Erythroblast (primary cell): ENCODE measurements around the gene EEPD1.
"Not testable (repeated sequence)": the region's sequence is repeated elsewhere in the genome, so short reads cannot be mapped to it uniquely, and the experiment has no call there.

Source experiments
- DNase-seq, 2 experiments: peaks; one replicate each; lab custom pipeline; 2025; lab: John Stamatoyannopoulos, UW
- GATA1 ChIP-seq: IDR thresholded peaks from 2 replicates; pipeline ENCODE4 v1.6.1; 2011; ENCODE audit warnings: low read depth, mild to moderate bottlenecking, control low read depth, low read length, moderate library complexity
- POLR2A ChIP-seq: IDR thresholded peaks from 2 replicates; pipeline ENCODE4 v1.6.1; 2011; ENCODE audit warnings: mild to moderate bottlenecking, low read length

The EEPD1 gene

DNA sequence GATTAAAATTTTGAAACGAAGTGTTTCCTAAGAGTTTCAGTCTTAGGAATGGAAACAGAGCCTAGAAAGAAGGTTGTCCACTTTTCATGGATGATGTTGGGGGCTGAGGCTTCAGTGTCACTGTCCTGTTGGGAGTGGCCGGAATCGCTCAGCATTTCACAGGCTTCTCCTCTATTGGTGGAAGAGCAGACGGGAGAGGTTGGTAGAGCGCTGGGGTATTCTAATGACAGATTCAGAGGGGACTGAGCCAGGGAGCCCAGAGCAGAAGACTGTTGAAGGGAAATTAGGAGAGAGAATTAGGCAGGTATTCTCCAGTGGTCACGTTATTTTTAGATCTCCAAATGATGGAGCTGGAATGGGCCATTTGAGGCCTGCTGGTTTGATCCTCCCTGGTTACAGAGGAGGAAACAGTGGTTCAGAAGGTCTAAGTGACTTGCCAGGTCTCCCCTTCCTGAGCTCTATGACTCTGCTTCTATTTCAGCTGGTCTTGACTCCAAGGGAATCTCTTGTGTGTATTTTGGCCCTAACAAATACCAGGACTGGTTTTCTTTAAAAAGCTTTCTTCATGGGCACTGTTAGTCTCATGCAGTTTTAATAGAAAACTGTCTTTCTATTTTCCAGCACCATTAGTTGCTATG lies 35.7 kb upstream of the EEPD1 start:
- TF ChIP-seq GATA1: no peak
- no peak for TF ChIP-seq POLR2A
- DNase-seq: no peak

DNA sequence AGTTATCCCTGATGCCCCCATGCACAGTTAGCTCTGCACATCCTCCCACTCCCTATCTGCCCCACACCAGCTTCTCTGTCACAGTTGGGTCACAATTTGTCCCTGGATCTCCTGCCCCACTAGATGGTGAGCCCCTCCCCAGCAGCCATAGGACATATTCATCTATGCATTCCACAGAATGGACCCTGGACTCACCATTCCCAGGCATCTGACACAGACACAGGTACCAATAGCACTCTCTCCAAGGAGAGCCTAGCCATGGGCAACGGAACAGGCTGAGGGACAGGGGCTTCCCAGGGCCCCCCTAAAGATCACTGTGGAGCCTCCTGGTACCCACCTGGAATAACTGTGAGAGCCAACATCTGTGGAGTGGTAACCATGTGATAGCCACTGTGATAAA lies 34.7 kb upstream of the EEPD1 start:
- no peak for DNase-seq
- TF ChIP-seq POLR2A: no peak

DNA sequence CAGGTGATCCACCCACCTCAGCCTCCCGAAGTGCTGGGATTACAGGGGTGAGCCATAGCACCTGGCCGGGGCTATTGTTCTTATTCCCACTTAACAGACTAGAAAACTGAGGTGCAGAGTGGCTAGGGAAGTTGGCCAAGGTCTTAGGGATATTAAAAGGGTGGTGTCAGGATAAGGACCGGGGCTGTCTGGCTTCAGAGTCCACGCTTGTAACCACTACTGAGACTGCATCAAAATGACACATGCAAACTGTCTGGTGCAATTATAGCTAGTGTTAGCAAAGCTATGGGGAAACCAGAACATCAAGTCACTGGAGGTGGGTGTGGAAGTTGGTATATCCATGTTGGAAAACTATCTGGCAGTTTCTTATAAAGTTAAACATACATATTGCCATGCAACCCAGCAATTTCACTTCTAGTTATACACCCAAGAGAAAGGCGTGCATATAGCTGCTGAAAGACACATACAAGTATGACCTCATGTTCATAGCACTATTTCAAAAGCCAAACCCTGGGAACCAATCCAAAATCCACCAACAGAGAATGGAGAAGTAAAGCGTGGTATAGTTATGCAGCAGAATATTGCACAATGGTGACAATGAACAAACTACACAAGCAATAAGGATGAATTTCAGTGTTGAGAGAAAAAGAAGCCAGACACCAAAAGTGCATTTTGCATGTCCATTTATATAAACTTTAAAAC lies 33.9 kb upstream of the EEPD1 start:
- no peak for DNase-seq
- no peak for TF ChIP-seq POLR2A
- no peak for TF ChIP-seq GATA1

DNA sequence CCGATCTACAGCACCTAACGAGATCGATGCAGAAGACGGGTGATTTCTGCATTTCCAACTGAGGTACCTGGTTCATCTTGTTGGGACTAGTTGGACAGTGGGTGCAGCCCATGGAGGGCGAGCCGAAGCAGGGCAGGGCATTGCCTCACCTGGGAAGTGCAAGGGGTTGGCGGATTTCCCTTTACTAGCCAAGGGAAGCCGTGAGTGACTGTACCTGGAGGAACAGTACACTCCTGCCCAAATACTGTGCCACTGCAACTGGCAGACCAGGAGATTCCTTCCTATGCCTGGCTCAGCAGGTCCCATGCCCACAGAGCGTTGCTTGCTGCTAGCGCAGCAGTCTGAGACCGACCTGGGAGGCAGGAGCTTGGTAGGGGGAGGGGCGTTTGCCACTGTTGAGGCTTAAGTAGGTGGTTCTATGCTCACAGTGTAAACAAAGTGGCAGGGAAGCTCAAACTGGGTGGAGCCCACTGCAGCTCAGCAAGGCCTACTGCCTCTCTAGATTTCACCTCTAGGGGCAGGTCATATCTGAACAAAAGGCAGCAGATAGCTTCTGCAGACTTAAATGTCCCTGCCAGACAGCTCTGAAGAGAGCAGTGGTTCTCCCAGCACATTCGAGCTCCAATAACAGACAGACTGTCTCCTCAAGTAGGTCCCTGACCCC lies 32.9 kb upstream of the EEPD1 start:
- DNase-seq: not testable (repeated sequence)

DNA sequence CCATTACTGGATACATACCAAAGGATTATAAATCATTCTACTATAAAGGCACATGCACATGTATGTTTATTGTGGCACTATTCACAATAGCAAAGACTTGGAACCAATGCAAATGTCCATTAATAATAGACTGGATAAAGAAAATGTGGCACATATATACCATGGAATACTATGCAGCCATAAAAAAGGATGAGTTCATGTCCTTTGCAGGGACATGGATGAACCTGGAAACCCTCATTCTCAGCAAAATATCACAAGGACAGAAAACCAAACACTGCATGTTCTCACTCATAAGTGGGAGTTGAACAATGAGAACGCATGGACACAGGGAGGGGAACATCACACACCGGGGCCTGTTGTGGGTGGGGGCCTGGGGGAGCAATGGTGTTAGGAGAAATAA lies 27.4 kb upstream of the EEPD1 start:
- DNase-seq: not testable (repeated sequence)

DNA sequence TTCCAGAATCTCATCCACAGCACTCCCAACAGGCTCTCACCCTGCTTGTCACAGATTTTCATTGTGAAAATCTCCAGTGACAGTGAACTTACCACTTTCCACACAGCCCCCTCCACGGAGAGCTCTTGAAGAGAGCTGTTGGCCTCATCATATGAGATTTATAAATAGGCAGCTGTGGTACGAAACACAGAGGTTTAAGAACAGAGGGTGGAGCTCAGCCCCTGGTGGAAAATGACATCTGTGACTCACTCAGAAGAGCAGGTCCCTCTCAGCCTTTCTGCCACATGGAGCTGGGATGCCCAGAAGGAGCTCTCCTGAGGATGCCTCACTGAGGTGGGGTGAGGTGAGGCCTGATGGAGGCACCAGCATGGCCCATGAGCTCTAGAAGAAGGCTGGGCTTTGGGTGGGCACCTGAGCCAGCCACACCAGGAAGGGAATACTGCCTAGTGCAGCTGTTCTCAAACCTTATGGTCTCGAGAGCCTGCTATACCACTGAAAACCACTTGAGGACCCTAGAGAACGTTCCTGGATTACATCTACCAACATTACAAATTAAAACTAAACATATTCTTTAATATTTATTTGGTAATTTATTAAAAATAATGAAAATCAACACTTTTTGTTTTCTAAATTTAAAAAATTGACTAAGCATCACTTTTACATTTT lies 25.8 kb upstream of the EEPD1 start:
- DNase-seq: no peak
- TF ChIP-seq GATA1 (no peak), POLR2A (no peak)

DNA sequence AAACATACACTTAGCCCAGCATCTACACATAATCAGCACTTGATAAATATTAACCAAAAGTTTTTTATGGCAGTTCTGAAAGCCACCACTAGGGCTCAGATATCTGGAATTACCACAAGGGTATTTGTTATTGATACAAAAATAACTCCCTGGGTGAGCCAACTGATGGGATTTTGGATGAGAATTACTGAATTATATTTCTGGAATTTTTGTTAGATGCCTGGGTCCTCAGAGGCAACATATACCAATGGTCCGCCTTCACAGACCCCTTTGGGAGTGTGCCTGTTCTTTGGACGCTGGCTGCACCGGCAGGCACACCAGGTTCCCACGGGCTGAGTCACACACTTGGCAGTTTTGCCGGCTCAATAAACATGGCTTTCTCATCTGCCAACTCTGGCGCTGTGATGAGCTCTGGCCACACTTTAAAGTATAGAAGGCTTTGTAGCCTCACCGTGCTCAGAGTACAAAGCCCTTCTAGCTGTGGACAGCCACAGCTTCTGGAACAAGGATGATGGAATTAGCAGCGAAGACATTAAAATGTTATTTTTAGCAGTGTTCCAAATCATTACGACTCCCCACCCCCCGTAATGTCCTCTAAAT lies 24.5 kb upstream of the EEPD1 start:
- no peak for TF ChIP-seq POLR2A
- TF ChIP-seq GATA1: no peak
- DNase-seq: peak in 1 of 2 experiments; percentile 2

DNA sequence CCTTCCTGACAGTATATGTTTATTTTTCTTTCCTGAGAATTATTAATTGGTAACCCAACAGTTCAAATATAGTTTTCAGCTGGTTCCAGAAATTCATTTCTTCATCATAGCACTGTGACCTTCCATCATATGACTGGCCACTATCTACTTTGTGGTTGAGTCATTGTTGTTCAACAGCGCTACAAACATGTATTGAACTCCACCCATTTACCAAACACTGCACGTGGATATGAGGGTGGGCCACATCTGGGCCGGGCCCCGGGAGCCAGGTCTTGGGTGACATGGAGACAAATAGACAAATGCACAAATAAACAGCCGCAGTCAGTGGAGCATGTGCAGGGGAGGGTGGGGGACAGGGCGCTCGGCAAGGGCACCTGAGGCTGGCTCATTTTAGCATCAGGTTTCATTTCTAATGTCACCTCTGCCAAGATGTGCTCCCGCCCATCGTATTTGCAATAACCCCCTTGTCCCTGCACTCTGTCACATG lies 24.0 kb upstream of the EEPD1 start:
- TF ChIP-seq POLR2A (no peak), GATA1 (no peak)
- no peak for DNase-seq

DNA sequence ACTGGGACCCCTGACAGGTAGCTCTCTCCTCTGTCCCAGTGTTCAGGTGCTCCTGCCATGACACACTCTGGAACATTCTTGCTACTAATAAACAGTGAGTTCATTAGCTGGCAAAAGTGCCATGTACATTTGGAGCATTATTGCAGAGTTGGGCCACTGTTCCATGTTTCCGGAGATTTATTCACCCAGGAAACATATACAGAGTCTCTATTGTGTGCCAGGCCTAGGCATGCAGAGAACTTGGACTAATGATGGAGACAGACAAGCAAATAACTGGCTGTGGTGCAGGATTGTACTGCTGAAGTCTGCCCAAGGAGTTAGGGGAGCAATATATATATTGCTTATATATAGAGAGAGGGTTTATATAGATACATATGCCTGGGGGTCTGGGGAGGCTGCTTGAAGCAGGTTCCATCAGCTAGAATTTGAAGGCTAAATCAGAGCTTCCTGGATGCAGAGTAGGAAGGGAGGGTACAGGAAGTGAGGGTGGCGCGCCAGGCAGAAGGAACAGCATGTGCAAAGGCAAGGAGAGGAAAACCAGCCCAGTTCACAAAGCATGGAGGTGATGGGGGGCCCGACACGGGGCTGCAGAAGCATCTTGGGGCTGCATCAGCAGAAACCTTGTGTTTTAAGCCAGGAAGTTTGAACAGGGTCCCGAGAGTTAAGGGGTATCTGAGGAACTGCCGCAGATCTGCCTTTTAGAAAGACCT lies 22.7 kb upstream of the EEPD1 start:
- no peak for DNase-seq
- no peak for TF ChIP-seq GATA1
- no peak for TF ChIP-seq POLR2A

DNA sequence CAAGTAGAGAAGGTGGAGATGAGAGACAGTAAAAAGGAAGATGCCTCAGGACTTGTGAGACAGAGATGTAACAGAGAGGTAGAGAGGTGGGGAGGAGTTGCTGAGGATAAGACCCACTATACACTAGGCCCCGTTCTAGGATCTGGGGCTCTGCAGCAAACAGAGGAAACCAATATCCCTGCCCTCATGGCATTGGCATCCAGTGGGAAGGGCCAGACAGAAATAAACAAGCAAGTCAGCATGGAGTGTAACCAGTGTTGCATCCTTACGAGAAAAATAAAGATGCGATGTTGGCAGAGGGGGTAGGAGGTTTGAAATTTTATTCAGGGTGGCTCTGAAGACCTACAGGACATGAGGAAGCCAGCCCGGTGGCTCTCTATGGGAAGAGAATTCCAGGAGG lies 22.0 kb upstream of the EEPD1 start:
- DNase-seq: no peak
- TF ChIP-seq POLR2A (no peak), GATA1 (no peak)

DNA sequence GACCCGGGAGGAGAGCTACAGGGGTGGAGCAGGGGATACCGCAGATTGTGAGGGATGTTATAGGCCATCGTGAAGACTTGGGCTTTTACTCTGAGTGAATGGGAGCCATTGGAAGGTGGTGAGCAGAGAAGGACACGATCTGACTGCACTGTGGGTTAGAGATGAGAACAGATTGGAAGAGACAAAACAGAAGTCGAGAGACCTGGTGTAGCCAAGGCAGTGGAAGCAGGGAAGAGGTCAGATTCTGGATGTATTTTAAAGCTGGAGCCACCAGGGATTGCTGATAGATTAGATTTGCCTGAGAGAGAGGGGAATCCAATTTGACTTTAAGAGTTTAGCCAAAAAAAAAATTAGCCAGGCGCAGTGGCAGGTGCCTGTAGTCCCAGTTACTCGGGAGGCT lies 21.6 kb upstream of the EEPD1 start:
- DNase-seq: no peak
- no peak for TF ChIP-seq POLR2A

DNA sequence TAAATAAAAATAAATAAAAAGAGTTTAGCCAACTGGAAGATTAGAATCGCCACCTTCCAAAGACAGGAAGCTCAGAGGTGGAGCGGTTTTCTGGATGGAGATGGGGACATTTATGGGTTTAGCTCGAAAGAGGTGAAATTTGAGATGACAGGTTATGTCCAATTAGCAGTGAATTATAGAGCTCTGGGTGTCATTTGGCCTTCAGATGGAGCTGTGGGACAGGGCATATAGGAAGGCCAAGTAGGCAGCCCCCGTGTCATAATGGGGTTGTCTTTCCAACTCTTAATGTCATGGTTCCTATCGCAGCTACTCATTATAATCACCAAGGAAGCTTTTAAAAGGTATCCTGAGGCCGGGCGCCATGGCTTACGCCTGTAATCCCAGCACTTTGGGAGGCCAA lies 21.0 kb upstream of the EEPD1 start:
- no peak for TF ChIP-seq POLR2A
- no peak for DNase-seq

DNA sequence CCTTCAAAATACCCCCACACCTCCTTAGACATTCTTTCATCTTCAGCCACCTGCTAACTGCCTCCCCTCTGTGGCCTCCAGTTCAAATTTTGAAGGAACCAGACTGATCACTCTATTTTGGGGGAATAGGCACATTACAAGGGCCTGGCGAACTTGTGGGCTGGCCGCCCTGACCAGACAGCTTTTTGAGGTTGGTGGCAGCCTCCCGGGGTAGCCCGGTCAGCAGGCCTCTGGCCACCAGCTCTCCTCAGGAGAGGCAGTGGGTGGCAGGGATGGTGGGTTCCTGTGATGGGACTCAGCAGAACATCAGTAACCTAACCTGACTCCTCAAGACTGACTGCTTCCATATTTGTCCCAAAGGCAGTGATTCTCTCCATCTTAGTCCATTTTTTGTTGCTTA lies 17.4 kb upstream of the EEPD1 start:
- DNase-seq: no peak
- no peak for TF ChIP-seq POLR2A
- TF ChIP-seq GATA1: no peak

DNA sequence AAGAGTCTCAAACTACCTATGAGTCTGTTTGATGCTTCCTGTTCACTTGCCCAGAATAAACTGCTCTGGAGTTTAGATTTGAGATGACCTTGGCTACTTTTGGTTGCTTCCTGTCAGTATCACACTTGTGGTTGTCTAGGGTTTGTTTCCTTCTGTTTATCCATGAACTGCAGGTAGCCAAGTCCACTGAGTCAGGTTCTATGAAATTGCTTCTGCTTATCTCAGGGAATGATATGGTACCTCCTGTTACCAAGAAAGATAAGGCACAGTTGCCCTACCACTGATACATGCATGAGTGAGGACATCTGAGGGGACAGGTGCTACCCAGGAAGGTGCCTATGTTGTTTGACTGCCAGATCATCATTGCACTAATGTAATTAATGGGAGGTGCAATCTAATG lies 15.8 kb upstream of the EEPD1 start:
- no peak for TF ChIP-seq POLR2A
- no peak for TF ChIP-seq GATA1
- peak in 1 of 2 experiments; percentile 9 for DNase-seq
